ENCODE measurements around the gene PLEKHA6.

Gene PLEKHA6

DNA sequence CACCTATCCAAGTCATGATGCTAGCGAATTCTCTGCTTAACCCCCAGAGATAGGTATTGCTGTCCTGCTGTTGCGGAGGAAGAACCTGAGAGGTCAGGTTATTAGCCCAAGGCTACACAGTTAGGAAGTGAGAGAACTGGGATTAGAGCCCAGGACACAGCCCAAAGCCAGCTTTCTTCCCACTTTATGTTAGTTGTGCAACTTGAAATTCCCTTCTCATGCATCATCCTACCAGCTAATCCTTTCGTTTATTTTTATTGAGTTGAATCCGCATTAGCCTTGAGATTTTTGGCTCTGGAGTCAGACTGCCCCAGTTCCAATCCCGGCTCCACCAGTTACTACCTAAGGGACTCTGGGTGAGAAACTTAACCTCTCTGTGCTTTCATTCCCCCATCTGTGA is 65.4 kb downstream of the PLEKHA6 start:
- H3K36me3 ChIP-seq (ENCODE audit: low read depth) = no peaks in the 10 kb centered on the region
- H3K4me1 ChIP-seq (ENCODE audit: insufficient read depth, poor library complexity, severe bottlenecking) = peaks cover 17% of the 10 kb centered on the region
- no peaks in the 10 kb centered on the region for H3K27me3 ChIP-seq (ENCODE audit: insufficient read depth, poor library complexity, severe bottlenecking)
- H3K9me3 ChIP-seq (ENCODE audit: severe bottlenecking) = no peaks in the 10 kb centered on the region
- H3K27ac ChIP-seq (ENCODE audit: poor library complexity, severe bottlenecking) = peak overlapping the region; percentile 62
- DNase-seq (ENCODE audit: low spot score) (no peak), ATAC-seq (ENCODE audit: low read depth) (peak; percentile 96)
- H3K4me3 ChIP-seq (ENCODE audit: severe bottlenecking) = no peak overlapping the region
- no peak for TF ChIP-seq CTCF (IDR thresholded peaks at IDR 0.05; ENCODE audit: poor library complexity, severe bottlenecking)

GRCh38 chr1:204293605-204294337 is 66.0 kb downstream of the PLEKHA6 start:
- H3K4me3 ChIP-seq (ENCODE audit: severe bottlenecking) = no peak overlapping the region
- H3K4me1 ChIP-seq (ENCODE audit: insufficient read depth, poor library complexity, severe bottlenecking) = peaks cover 19% of the 10 kb centered on the region
- H3K9me3 ChIP-seq (ENCODE audit: severe bottlenecking) = no peaks in the 10 kb centered on the region
- peak; percentile 11; the same call in 1 of the 3 replicates for ATAC-seq (ENCODE audit: low read depth)
- peak overlapping the region; percentile 62 for H3K27ac ChIP-seq (ENCODE audit: poor library complexity, severe bottlenecking)
- no peaks in the 10 kb centered on the region for H3K27me3 ChIP-seq (ENCODE audit: insufficient read depth, poor library complexity, severe bottlenecking)
- H3K36me3 ChIP-seq (ENCODE audit: low read depth) = no peaks in the 10 kb centered on the region
- DNase-seq (ENCODE audit: low spot score) = no peak
- TF ChIP-seq CTCF (IDR thresholded peaks at IDR 0.05; ENCODE audit: poor library complexity, severe bottlenecking) = no peak

- H3K4me1 ChIP-seq (ENCODE audit: insufficient read depth, poor library complexity, severe bottlenecking) = peaks cover 28% of the 10 kb centered on the region
- H3K36me3 ChIP-seq (ENCODE audit: low read depth) = no peaks in the 10 kb centered on the region
- no peak for TF ChIP-seq CTCF (IDR thresholded peaks at IDR 0.05; ENCODE audit: poor library complexity, severe bottlenecking)
- ATAC-seq (ENCODE audit: low read depth) (no peak), DNase-seq (ENCODE audit: low spot score) (no peak)
- no peaks in the 10 kb centered on the region for H3K27me3 ChIP-seq (ENCODE audit: insufficient read depth, poor library complexity, severe bottlenecking)
- H3K9me3 ChIP-seq (ENCODE audit: severe bottlenecking) = no peaks in the 10 kb centered on the region
- H3K27ac ChIP-seq (ENCODE audit: poor library complexity, severe bottlenecking) = no peak overlapping the region
- no peak overlapping the region for H3K4me3 ChIP-seq (ENCODE audit: severe bottlenecking)
These were observed 67.0 kb downstream of the PLEKHA6 start for GRCh38 chr1:204292740-204293139.

DNA sequence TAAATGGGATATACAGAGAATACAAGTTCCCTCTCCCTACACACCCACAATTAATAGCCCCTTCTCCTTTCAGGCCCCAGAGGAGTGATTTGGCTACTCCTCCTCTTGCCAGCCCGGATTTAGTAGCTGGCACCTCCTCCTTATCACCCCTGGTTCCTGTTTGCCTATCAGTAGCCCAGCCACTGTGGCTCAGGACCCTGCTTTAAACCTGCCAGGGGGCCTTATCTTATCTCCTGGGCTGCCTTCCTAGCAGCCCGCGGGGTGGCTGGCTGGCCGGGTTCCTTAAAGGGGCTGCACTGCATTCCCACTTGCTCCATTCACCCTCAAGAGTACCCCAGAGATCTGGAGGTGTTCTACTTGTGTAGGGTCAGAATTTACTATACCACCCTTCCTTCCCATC is 70.4 kb downstream of the PLEKHA6 start:
- Histone ChIP-seq H3K36me3 (ENCODE audit: low read depth) (no peaks in the 10 kb centered on the region), H3K4me1 (ENCODE audit: insufficient read depth, poor library complexity, severe bottlenecking) (peaks cover 31% of the 10 kb centered on the region), H3K9me3 (ENCODE audit: severe bottlenecking) (no peaks in the 10 kb centered on the region), H3K27ac (ENCODE audit: poor library complexity, severe bottlenecking) (no peak overlapping the region), H3K27me3 (ENCODE audit: insufficient read depth, poor library complexity, severe bottlenecking) (no peaks in the 10 kb centered on the region), H3K4me3 (ENCODE audit: severe bottlenecking) (no peak overlapping the region)
- TF ChIP-seq CTCF (IDR thresholded peaks at IDR 0.05; ENCODE audit: poor library complexity, severe bottlenecking) = no peak
- no peak for ATAC-seq (ENCODE audit: low read depth)
- no peak for DNase-seq (ENCODE audit: low spot score)

- TF ChIP-seq CTCF (IDR thresholded peaks at IDR 0.05; ENCODE audit: poor library complexity, severe bottlenecking) = no peak
- Histone ChIP-seq H3K9me3 (ENCODE audit: severe bottlenecking) (no peaks in the 10 kb centered on the region), H3K4me3 (ENCODE audit: severe bottlenecking) (no peak overlapping the region), H3K4me1 (ENCODE audit: insufficient read depth, poor library complexity, severe bottlenecking) (peaks cover 23% of the 10 kb centered on the region), H3K27ac (ENCODE audit: poor library complexity, severe bottlenecking) (peak overlapping the region; percentile 46), H3K36me3 (ENCODE audit: low read depth) (no peaks in the 10 kb centered on the region), H3K27me3 (ENCODE audit: insufficient read depth, poor library complexity, severe bottlenecking) (no peaks in the 10 kb centered on the region)
- DNase-seq (ENCODE audit: low spot score) = peak; percentile 98
- peak; percentile 99 for ATAC-seq (ENCODE audit: low read depth)
These were observed 71.6 kb downstream of the PLEKHA6 start for GRCh38 chr1:204288021-204288588.
